Natural killer cell (primary cell): Measurements from ENCODE around the gene SAFB2. TPM values are rescaled to one million over a fixed set of nuclear protein-coding genes. Genes with fewer than 3 reads are reported as not detected.

Source experiments
- ATAC-seq, 3 donors: fragments of 150-1000 bp in 2 of 3; fragments of 200-7000 bp in 1 of 3; cut with Tn5 transposase; 1 replicate in 1 of 3; 2 replicates in 2 of 3; pipeline ENCODE4 v1.10.0; 2021; ENCODE audit warnings: mild to moderate bottlenecking in 2 of 3, moderate library complexity in 2 of 3
- DNase-seq, 2 donors: peaks; one replicate each; pipeline versions ENCODE4 v3.0.0 to v3.0.0-alpha.2; 2013 to 2021; ENCODE audit warnings: mixed read lengths in 1 of 2
- H3K27ac ChIP-seq: one replicate; pipeline ENCODE4 v1.5.1; 2013; ENCODE audit warnings: mild to moderate bottlenecking, low read length
- H3K27me3 ChIP-seq: one replicate; pipeline ENCODE4 v1.6.1; 2013; ENCODE audit warnings: low read length; ENCODE audit not compliant: control insufficient read depth, insufficient read depth
- H3K36me3 ChIP-seq: one replicate; pipeline ENCODE4 v1.6.1; 2013; ENCODE audit warnings: low read length; ENCODE audit not compliant: control insufficient read depth, insufficient read depth
- H3K4me1 ChIP-seq: one replicate; pipeline ENCODE4 v1.6.1; 2013; ENCODE audit warnings: low read length; ENCODE audit not compliant: control insufficient read depth, insufficient read depth
- H3K4me3 ChIP-seq: one replicate; pipeline ENCODE4 v1.5.1; 2013; ENCODE audit warnings: low read length
- H3K9me3 ChIP-seq: one replicate; pipeline ENCODE4 v1.6.1; 2013; ENCODE audit warnings: low read length; ENCODE audit not compliant: control insufficient read depth, insufficient read depth
- H3K27ac Mint-ChIP-seq, 2 donors: one replicate each; pipeline ENCODE4 v1.8.0; 2022; ENCODE audit warnings: mild to moderate bottlenecking in 2 of 2, mixed read lengths in 2 of 2, moderate library complexity in 1 of 2
- H3K27me3 Mint-ChIP-seq, 2 donors: one replicate each; pipeline ENCODE4 v1.8.0; 2022; ENCODE audit warnings: low read depth in 2 of 2, mixed read lengths in 2 of 2
- H3K36me3 Mint-ChIP-seq: one replicate; pipeline ENCODE4 v1.8.0; 2022; ENCODE audit warnings: mixed read lengths
- H3K4me1 Mint-ChIP-seq, 2 donors: one replicate each; pipeline ENCODE4 v1.8.0; 2022; ENCODE audit warnings: mixed read lengths in 2 of 2
- H3K4me3 Mint-ChIP-seq: one replicate; pipeline ENCODE4 v1.8.0; 2022; ENCODE audit warnings: mild to moderate bottlenecking, moderate library complexity, mixed read lengths
- H3K9me3 Mint-ChIP-seq, 2 donors: one replicate each; pipeline ENCODE4 v1.8.0; 2022; ENCODE audit warnings: mixed read lengths in 2 of 2
- WGBS: methylation state at CpG from one replicate; pipeline ENCODE4 v1.1.7; 2013; ENCODE audit warnings: missing lambda C conversion rate; ENCODE audit not compliant: insufficient coverage; 5-methylcytosine and 5-hydroxymethylcytosine counted together
- intact Hi-C: fragments of 100-400 bp; cut with micrococcal nuclease; formaldehyde crosslinking; loops from one replicate; pipeline ENCODE4 v1.14.2; 2022
- total RNA-seq, 4 donors: library from RNA; stranded (reverse); fragments of 120-200 nt in 1 of 4; gene quantifications; one replicate each; pipeline versions ENCODE4 v1.2.3 to v1.2.4, GENCODE V29; 2013 to 2022
- TF ChIP-seq, protein P1 (sequence below): fragments of 200-600 bp; IDR thresholded peaks from one replicate; pipeline ENCODE4 v1.8.0; 2022; ENCODE audit warnings: antibody characterized with exemption

SAFB2 gene
- total RNA-seq, 3 donors from 2014 or later (not counting 1 experiment from before 2014, with no cell fraction given), result 232 to 264 (median 258) TPM

DNA sequence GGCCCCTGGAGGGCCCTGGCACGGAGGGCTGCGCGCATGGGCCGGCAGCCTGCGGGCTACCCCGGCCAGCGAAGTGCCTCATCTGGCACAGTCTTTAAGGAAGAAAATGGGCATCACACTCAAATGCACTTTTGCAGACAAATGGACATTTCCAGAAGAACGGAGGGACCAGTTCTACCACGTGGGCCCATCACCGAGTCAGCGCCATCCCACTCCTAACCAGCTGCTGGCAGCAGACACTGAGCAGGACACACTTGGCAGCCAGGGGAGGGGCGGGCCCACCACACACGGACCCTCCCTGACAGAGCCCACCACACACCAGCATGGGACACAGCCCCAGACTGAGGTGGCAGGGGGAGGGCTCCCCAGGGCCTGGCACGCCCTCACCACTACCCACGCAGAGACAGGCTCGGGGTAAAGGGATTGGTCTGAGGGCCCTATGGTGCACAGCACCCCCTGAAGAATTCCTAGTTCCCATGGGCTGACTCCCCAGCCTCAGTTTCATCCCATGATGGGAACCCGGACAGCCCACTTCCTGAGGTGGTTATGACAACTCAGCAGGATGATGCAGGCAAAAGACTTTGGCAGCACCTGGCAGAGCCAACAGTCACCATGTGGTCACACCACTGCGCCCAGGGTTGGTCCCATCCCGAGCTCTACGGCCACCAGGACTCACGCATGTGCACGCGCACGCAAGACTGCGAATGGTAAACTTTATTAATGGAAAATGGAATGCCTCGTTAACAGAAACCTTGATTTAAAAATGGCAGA lies 36.1 kb downstream of the SAFB2 start:
- H3K9me3 Mint-ChIP-seq, result no peaks in the 10 kb centered on the region
- H3K4me3 Mint-ChIP-seq, result no peak overlapping the region
- peaks cover 40% of the 10 kb centered on the region for H3K36me3 ChIP-seq
- ATAC-seq (peak in 2 of 3 donors; percentile 8 to 14), DNase-seq (no peak)
- H3K4me1 Mint-ChIP-seq, result peaks cover 9 to 12% of the 10 kb centered on the region in 2 donors
- H3K36me3 Mint-ChIP-seq, result no peaks in the 10 kb centered on the region
- TF ChIP-seq, protein P1, sequence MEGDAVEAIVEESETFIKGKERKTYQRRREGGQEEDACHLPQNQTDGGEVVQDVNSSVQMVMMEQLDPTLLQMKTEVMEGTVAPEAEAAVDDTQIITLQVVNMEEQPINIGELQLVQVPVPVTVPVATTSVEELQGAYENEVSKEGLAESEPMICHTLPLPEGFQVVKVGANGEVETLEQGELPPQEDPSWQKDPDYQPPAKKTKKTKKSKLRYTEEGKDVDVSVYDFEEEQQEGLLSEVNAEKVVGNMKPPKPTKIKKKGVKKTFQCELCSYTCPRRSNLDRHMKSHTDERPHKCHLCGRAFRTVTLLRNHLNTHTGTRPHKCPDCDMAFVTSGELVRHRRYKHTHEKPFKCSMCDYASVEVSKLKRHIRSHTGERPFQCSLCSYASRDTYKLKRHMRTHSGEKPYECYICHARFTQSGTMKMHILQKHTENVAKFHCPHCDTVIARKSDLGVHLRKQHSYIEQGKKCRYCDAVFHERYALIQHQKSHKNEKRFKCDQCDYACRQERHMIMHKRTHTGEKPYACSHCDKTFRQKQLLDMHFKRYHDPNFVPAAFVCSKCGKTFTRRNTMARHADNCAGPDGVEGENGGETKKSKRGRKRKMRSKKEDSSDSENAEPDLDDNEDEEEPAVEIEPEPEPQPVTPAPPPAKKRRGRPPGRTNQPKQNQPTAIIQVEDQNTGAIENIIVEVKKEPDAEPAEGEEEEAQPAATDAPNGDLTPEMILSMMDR, result no peak
- H3K4me1 ChIP-seq, result peaks cover 17% of the 10 kb centered on the region
- no peaks in the 10 kb centered on the region for H3K9me3 ChIP-seq
- no peak overlapping the region for H3K4me3 ChIP-seq
- intact Hi-C loops, result no loop called here
- 67% methylated on average over 26 of the region's 26 CpGs for WGBS
- peak overlapping the region in 1 of 2 donors; percentile 72 for H3K27ac Mint-ChIP-seq
- H3K27me3 ChIP-seq, result no peaks in the 10 kb centered on the region
- H3K27me3 Mint-ChIP-seq, result no peaks in the 10 kb centered on the region
- H3K27ac ChIP-seq, result no peak overlapping the region

DNA sequence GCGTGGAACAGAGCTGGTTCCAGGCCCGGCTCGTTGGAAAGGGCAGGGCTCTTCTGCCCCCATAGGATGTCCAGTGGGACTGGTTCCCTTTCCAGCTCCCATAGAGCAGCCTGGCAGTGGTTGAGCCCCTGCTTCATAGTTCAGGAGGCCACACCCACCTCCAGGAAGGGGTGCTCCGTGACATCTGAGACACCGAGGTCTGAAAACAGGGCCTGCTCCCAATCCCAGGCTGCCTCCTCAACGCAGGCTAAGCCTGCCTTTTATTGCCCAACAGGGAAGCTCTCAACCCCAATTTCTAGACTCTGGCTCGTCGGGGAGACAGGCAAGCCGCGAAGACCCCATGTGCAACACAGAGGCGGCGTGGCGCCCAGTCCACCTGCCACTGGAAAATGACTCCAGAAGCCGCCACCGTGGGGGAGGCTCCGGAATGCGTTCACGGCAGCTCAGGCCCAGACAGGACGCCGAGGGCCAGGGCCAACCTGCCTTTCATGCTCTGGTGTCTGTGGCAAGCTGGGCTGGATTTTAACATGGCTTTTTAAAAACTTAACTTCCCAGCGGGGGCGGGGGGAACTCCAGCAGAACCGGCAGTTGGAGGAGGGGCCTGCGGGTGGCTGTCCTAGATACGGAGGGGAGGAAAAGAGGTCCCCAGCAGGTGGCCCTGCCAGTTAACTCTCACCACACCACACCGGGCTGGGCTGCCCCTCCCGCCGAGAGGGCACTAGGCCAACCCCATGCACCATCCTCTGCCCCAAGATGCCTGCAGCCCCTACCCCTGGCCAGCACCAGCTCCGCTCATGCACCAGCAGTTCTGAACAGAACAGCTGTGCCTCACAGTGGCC lies 36.9 kb downstream of the SAFB2 start:
- Mint-ChIP-seq H3K9me3 (no peaks in the 10 kb centered on the region), H3K27ac (peak overlapping the region; percentile 71 to 72), H3K27me3 (no peaks in the 10 kb centered on the region), H3K4me3 (no peak overlapping the region), H3K36me3 (no peaks in the 10 kb centered on the region), H3K4me1 (peaks cover 9 to 10% of the 10 kb centered on the region in 2 donors)
- TF ChIP-seq, protein P1, result no peak
- ATAC-seq, result peak; percentile 25 to 41 (median 41)
- Histone ChIP-seq H3K4me3 (no peak overlapping the region), H3K27ac (no peak overlapping the region), H3K27me3 (no peaks in the 10 kb centered on the region), H3K9me3 (no peaks in the 10 kb centered on the region), H3K4me1 (peaks cover 17% of the 10 kb centered on the region), H3K36me3 (peaks cover 35% of the 10 kb centered on the region)
- intact Hi-C loops, result no loop called here
- 28% methylated on average over 29 of the region's 29 CpGs for WGBS
- DNase-seq, result peak in 1 of 2 donors; percentile 68

DNA sequence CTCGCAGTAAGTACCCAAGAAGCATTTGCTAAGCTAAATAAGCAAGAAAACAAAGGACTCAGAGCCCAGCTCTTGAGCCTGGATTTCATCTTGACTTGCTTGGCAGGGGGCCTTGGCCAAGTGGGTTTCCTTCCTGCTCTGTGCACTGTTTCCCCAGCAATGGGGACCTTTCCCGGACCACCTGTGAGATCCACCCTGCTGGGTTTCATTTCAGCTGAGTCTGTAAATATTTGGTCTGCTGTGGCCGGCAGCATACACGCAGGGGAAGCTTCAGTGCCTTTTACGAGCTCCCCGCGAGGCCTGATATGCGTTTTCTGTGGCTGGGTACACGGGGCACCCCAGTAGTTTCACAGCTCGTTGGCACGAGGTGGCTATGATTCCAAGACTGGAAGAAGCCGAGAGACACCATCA lies 42.4 kb downstream of the SAFB2 start:
- Mint-ChIP-seq H3K4me1 (peaks cover 6 to 11% of the 10 kb centered on the region in 2 donors), H3K9me3 (no peaks in the 10 kb centered on the region), H3K36me3 (no peaks in the 10 kb centered on the region), H3K4me3 (no peak overlapping the region), H3K27me3 (no peaks in the 10 kb centered on the region), H3K27ac (no peak overlapping the region)
- intact Hi-C loops, result no loop called here
- TF ChIP-seq, protein P1, result no peak
- Histone ChIP-seq H3K9me3 (no peaks in the 10 kb centered on the region), H3K4me1 (peaks cover 6% of the 10 kb centered on the region), H3K27ac (no peak overlapping the region), H3K27me3 (no peaks in the 10 kb centered on the region), H3K4me3 (no peak overlapping the region), H3K36me3 (no peaks in the 10 kb centered on the region)
- no peak for DNase-seq
- no peak for ATAC-seq
- WGBS, result 65% methylated on average over 12 of the region's 12 CpGs
